Osteoblast (primary cell): Measurements from ENCODE around the gene RCAN3. TPM values are rescaled to one million over a fixed set of nuclear protein-coding genes. Genes with fewer than 3 reads are reported as not detected.

Experiments used
- DNase-seq: peaks from one replicate; pipeline ENCODE4 v3.0.0; 2011; ENCODE audit warnings: low spot score, mixed read lengths; ENCODE audit not compliant: insufficient read length; ENCODE audit errors: missing footprints
- H2AFZ ChIP-seq: 2 replicates; pipeline ENCODE4 v1.6.0; 2011; ENCODE audit warnings: mild to moderate bottlenecking, low read length
- H3K27ac ChIP-seq: 2 replicates; pipeline ENCODE4 v1.5.1; 2011; ENCODE audit warnings: mild to moderate bottlenecking, low read depth, low read length, moderate library complexity
- H3K27me3 ChIP-seq: 2 replicates; pipeline ENCODE4 v1.6.0; 2012; ENCODE audit warnings: mild to moderate bottlenecking, control low read depth, inconsistent platforms, low read length, moderate library complexity; ENCODE audit not compliant: insufficient read depth
- H3K36me3 ChIP-seq: 2 replicates; pipeline ENCODE4 v1.5.1; 2011; ENCODE audit warnings: mild to moderate bottlenecking, low read length, control low read depth, moderate library complexity; ENCODE audit not compliant: insufficient read depth
- H3K4me1 ChIP-seq: 2 replicates; pipeline ENCODE4 v1.5.1; 2011; ENCODE audit warnings: mild to moderate bottlenecking, low read length, control low read depth, moderate library complexity; ENCODE audit not compliant: insufficient read depth
- H3K4me2 ChIP-seq: 2 replicates; pipeline ENCODE4 v1.6.0; 2011; ENCODE audit warnings: mild to moderate bottlenecking, low read length; ENCODE audit not compliant: insufficient read depth
- H3K4me3 ChIP-seq: fragments of 200-600 bp; sonication (generic); 3 replicates; pipeline ENCODE4 v1.5.1; 2012; ENCODE audit warnings: mild to moderate bottlenecking, low read length, inconsistent platforms; ENCODE audit not compliant: insufficient read depth
- H3K79me2 ChIP-seq: 2 replicates; pipeline ENCODE4 v1.6.0; 2012; ENCODE audit warnings: mild to moderate bottlenecking, low read length, control low read depth, inconsistent platforms; ENCODE audit not compliant: insufficient read depth
- H3K9me3 ChIP-seq: 2 replicates; pipeline ENCODE4 v1.5.1; 2011; ENCODE audit warnings: low read depth, low read length, control low read depth
- H4K20me1 ChIP-seq: 2 replicates; pipeline ENCODE4 v1.6.0; 2012; ENCODE audit warnings: mild to moderate bottlenecking, low read length, control low read depth; ENCODE audit not compliant: insufficient read depth
- total RNA-seq: library from RNA; depleted of rRNA; stranded (reverse); fragments of >200 nt; gene quantifications from 2 replicates; pipeline ENCODE4 v1.2.3, GENCODE V29; 2012
- TF ChIP-seq, protein P1 (sequence below): IDR thresholded peaks from 2 replicates; pipeline ENCODE4 v1.5.1; 2011; ENCODE audit warnings: mild to moderate bottlenecking, low read depth, low read length, moderate library complexity; ENCODE audit errors: extremely low read depth

Gene RCAN3
- total RNA-seq, 1 donor = 1.8 TPM

DNA sequence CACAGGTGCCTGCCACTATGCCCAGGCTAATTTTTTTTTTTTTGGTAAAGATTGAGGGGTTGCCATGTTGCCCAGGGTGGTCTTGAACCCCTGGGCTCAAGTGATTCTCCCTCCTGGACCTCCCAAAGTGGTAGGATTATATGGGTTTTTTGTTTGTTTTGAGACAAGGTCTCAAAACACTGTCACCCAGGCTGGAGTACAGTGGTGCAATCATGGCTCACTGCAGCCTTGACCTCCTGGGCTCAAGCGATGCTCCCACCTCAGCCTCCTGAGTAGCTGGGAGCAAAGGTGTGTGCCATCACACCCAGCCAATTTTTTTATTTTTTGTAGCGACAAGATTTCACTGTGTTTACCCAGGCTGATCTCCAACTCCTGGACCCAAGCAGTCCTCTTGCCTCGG, 8.9 kb upstream of the RCAN3 start:
- H3K4me3 ChIP-seq = no peak overlapping the region
- H4K20me1 ChIP-seq = no peaks in the 10 kb centered on the region
- no peak overlapping the region for H3K4me2 ChIP-seq
- H3K27me3 ChIP-seq = peaks cover 14% of the 10 kb centered on the region
- no peaks in the 10 kb centered on the region for H3K36me3 ChIP-seq
- no peaks in the 10 kb centered on the region for H3K79me2 ChIP-seq
- no peaks in the 10 kb centered on the region for H3K4me1 ChIP-seq
- H3K9me3 ChIP-seq = no peaks in the 10 kb centered on the region
- H2AFZ ChIP-seq = no peak overlapping the region
- TF ChIP-seq, protein P1, sequence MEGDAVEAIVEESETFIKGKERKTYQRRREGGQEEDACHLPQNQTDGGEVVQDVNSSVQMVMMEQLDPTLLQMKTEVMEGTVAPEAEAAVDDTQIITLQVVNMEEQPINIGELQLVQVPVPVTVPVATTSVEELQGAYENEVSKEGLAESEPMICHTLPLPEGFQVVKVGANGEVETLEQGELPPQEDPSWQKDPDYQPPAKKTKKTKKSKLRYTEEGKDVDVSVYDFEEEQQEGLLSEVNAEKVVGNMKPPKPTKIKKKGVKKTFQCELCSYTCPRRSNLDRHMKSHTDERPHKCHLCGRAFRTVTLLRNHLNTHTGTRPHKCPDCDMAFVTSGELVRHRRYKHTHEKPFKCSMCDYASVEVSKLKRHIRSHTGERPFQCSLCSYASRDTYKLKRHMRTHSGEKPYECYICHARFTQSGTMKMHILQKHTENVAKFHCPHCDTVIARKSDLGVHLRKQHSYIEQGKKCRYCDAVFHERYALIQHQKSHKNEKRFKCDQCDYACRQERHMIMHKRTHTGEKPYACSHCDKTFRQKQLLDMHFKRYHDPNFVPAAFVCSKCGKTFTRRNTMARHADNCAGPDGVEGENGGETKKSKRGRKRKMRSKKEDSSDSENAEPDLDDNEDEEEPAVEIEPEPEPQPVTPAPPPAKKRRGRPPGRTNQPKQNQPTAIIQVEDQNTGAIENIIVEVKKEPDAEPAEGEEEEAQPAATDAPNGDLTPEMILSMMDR = no peak
- DNase-seq = no peak
- no peak overlapping the region for H3K27ac ChIP-seq

DNA sequence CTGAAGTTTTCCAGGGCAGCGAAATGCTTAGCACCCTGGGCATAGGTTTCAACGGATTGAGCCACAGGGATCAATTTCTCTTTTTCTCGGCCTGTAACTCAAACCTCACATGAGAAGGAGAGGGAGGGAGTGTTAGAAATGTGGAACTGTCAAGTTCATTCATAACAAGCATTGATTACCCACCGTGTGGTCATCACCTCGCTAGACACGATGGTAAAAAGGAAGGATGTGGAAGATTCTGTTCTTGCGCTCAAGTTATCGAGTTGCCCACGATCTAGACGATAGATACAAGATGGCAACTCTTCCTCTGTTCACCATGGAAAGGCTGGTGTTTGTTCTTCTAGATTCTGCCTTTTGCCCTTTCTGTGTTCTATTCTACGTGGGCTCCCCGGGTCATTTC, 4.0 kb upstream of the RCAN3 start:
- Histone ChIP-seq H3K79me2 (no peaks in the 10 kb centered on the region), H3K9me3 (no peaks in the 10 kb centered on the region), H3K4me3 (no peak overlapping the region), H3K4me1 (peaks cover 3% of the 10 kb centered on the region), H3K36me3 (no peaks in the 10 kb centered on the region), H2AFZ (no peak overlapping the region), H4K20me1 (no peaks in the 10 kb centered on the region), H3K27me3 (peaks cover 18% of the 10 kb centered on the region), H3K4me2 (no peak overlapping the region), H3K27ac (no peak overlapping the region)
- TF ChIP-seq, protein P1 = no peak
- no peak for DNase-seq

DNA sequence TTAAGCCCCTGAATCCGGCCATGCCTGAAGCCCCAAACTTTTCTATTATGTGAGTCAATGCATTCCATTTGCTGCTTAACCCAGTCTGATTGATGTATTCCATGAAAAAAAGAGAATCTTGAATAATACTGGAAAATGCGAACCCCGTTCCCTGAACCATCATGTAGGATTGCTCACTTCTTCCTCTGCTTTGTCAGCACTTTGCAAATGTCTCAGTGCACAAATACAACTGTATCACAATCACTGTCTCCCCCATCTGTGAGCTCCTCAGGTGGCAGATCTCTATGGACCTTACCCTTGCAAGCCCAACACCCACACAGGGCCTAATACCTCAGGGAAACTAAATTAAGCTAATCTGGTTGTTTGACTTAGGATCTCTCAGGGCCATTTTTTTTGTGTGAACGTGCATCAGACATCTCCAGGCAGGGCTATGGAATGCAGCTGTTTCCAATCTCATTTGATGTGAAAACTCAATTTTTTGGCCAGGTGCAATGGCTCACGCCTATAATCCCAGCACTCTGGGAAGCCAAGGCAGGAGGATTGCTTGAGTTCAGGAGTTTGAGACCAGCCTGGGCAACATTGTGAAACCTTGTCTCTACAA, 2.1 kb upstream of the RCAN3 start:
- no peaks in the 10 kb centered on the region for H3K36me3 ChIP-seq
- no peak overlapping the region for H3K27ac ChIP-seq
- no peak for DNase-seq
- H3K4me2 ChIP-seq = no peak overlapping the region
- H3K4me3 ChIP-seq = no peak overlapping the region
- H4K20me1 ChIP-seq = no peaks in the 10 kb centered on the region
- H3K4me1 ChIP-seq = peaks cover 3% of the 10 kb centered on the region
- H3K79me2 ChIP-seq = no peaks in the 10 kb centered on the region
- H3K9me3 ChIP-seq = no peaks in the 10 kb centered on the region
- H2AFZ ChIP-seq = no peak overlapping the region
- TF ChIP-seq, protein P1 = no peak
- H3K27me3 ChIP-seq = peaks cover 19% of the 10 kb centered on the region

DNA sequence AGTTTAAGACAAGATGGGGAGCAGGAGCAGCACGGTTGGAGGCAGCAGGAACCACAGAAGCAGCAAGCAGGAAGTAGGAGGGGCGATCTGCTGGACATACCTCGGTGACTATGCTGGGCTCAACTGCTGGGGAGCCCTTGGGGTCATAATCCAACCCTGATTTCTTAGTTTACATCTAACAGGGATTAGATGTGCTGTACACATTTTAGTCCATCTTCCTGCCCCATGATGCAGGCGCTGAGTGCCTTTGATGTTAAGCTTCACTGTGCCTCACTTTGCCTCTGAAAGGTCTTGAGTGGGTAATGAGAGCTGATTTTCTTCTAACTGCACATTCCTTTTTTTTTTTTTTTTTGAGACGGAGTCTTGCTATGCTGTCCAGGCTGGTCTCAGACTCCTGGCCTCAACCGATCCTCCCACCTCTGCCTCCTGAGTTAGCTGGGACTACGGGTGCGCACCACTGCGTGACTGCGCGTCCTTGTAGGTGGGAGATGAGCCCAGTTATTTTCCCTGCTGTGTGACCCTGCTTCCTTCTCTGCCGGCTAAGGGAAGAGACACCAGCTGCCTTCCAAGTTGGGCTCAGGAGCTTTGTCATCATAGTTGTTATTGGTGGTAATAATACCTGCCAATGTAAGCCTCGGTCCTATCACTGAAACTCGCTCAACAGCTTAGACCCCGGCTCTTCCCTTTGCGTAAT, 1.1 kb upstream of the RCAN3 start:
- no peak overlapping the region for H3K27ac ChIP-seq
- H3K27me3 ChIP-seq = peaks cover 19% of the 10 kb centered on the region
- no peaks in the 10 kb centered on the region for H3K79me2 ChIP-seq
- peak; percentile 80 for DNase-seq
- H3K4me2 ChIP-seq = peak overlapping the region; percentile 88
- no peaks in the 10 kb centered on the region for H3K36me3 ChIP-seq
- H3K4me3 ChIP-seq = peak overlapping the region; percentile 73
- TF ChIP-seq, protein P1 = no peak
- peak overlapping the region; percentile 85 for H2AFZ ChIP-seq
- H3K4me1 ChIP-seq = peaks cover 3% of the 10 kb centered on the region
- no peaks in the 10 kb centered on the region for H3K9me3 ChIP-seq
- H4K20me1 ChIP-seq = no peaks in the 10 kb centered on the region
